IMR-90 (cell line): Measurements from ENCODE around the gene TSSK2. TPM values are rescaled to one million over a fixed set of nuclear protein-coding genes. Genes with fewer than 3 reads are reported as not detected.

Experiments
- MXI1 ChIP-seq: IDR thresholded peaks from 2 replicates; pipeline ENCODE4 v1.6.1; 2012; ENCODE audit warnings: low read depth, mild to moderate bottlenecking, low read length, moderate library complexity, borderline replicate concordance
- NFE2L2 ChIP-seq: fragments of 150-350 bp; IDR thresholded peaks from 2 replicates; pipeline ENCODE4 v1.6.1; 2016; ENCODE audit warnings: low read depth, mild to moderate bottlenecking, low read length
- RCOR1 ChIP-seq: IDR thresholded peaks from 2 replicates; pipeline ENCODE4 v1.6.1; 2012; ENCODE audit warnings: mild to moderate bottlenecking, low read length, improper control_type of control experiment; ENCODE audit not compliant: insufficient replicate concordance
- SMC3 ChIP-seq: fragments of 150-350 bp; IDR thresholded peaks from 2 replicates; pipeline ENCODE4 v1.6.1; 2016; ENCODE audit warnings: low read depth, mild to moderate bottlenecking, antibody characterized with exemption, low read length, moderate library complexity
- polyA plus RNA-seq, 3 experiments: library from polyadenylated mRNA; depleted of rRNA; stranded (reverse); fragments of >200 nt; gene quantifications; 2 replicates each; pipeline ENCODE4 v1.2.3, GENCODE V29; 2012; ENCODE audit warnings: low replicate concordance in 1 of 3
- total RNA-seq: library from RNA; depleted of rRNA; stranded (reverse); fragments of >200 nt; gene quantifications from 2 replicates; pipeline ENCODE4 v1.2.3, GENCODE V29; 2012
- TF ChIP-seq, protein P1 (sequence below): conservative IDR thresholded peaks from 2 replicates; pipeline ENCODE4 v1.5.1; 2012; ENCODE audit warnings: mild to moderate bottlenecking, low read depth, low read length, improper control_type of control experiment

The TSSK2 gene
- total and polyA plus RNA-seq, 2 of the 4 experiments (the other 2 are of a cell fraction), result not detected

DNA sequence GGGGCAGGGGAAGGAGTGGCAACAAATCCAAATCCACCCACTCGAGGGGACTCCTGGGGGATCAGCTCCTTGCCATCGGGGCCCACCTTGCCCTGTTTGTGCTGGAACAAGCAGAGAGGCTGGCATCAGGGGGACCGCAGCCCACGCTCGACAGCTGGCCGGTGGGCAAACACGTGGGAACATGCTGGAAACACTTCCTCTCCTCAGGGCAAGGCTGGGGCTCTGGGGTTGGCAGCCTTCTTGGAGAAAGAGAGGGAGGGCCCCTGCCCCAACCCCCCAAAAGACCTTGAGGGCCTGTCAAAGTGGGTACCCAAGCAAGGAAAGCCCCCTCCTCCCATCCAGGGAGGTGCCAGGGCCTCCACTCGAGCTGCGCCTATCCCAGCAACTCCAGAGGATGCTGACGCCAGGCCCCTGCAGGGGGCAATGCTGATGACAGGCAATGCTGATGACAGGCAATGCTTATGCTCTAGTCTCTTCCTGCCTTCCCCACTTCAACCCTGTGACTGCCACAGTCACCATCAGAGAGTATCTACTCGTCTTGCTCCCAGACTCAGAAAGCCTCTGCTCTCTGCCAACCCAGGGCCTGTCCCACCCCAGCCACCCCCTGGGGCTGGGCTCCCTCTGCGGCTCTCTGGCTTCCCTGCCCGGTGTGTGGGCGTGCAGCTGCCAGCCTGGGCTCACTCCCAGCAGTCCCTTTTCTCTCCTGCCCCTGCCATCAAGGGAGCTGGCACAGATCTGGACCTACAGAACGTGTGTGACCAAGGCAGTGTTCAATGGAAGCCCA is 7.3 kb downstream of the TSSK2 start (continued):
- TF ChIP-seq, protein P1, sequence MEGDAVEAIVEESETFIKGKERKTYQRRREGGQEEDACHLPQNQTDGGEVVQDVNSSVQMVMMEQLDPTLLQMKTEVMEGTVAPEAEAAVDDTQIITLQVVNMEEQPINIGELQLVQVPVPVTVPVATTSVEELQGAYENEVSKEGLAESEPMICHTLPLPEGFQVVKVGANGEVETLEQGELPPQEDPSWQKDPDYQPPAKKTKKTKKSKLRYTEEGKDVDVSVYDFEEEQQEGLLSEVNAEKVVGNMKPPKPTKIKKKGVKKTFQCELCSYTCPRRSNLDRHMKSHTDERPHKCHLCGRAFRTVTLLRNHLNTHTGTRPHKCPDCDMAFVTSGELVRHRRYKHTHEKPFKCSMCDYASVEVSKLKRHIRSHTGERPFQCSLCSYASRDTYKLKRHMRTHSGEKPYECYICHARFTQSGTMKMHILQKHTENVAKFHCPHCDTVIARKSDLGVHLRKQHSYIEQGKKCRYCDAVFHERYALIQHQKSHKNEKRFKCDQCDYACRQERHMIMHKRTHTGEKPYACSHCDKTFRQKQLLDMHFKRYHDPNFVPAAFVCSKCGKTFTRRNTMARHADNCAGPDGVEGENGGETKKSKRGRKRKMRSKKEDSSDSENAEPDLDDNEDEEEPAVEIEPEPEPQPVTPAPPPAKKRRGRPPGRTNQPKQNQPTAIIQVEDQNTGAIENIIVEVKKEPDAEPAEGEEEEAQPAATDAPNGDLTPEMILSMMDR, result no peak
- TF ChIP-seq MXI1 (no peak), NFE2L2 (no peak), SMC3 (no peak), RCOR1 (no peak)
